ENCODE data around the gene TLN1. TPM values are rescaled to one million over a fixed set of nuclear protein-coding genes. Genes with fewer than 3 reads are reported as not detected.

Gene TLN1
- total and polyA plus RNA-seq, 4 donors = 71.5 to 501 (median 262) TPM

- Histone ChIP-seq H3K27ac (ENCODE audit: low read depth in 1 of 2, low read length in 1 of 2) (no peak overlapping the region), H3K9ac (ENCODE audit: insufficient read depth in 1 of 2, low read length in 2 of 2) (peak overlapping the region in 1 of 2 donors; percentile 92), H3K4me1 (ENCODE audit: control insufficient read depth in 5 of 5, insufficient read depth in 5 of 5, low read length in 5 of 5) (peaks cover 2 to 34% (median 26%) of the 10 kb centered on the region in 5 donors), H3K36me3 (ENCODE audit: control insufficient read depth in 4 of 4, insufficient read depth in 4 of 4, low read length in 4 of 4) (peaks cover 14 to 39% (median 24%) of the 10 kb centered on the region in 4 donors), H3K27me3 (ENCODE audit: control insufficient read depth in 3 of 3, insufficient read depth in 3 of 3, low read length in 2 of 3) (no peaks in the 10 kb centered on the region), H3K4me3 (peak overlapping the region; percentile 8), H3K9me3 (ENCODE audit: control insufficient read depth in 4 of 4, insufficient read depth in 3 of 4, low read length in 3 of 4) (no peaks in the 10 kb centered on the region)
- ATAC-seq (ENCODE audit: insufficient read depth, low FRiP score) (no peak), DNase-seq (no peak)
- 44 to 62% methylated on average over 3 of the region's 3 CpGs for WGBS, 2 donors
- no peak for TF ChIP-seq CTCF (IDR thresholded peaks at IDR 0.05; ENCODE audit: control extremely low read depth, extremely low read depth)
Observed at GRCh38 chr9:35746583-35746982, 14.6 kb upstream of the TLN1 start.

GRCh38 chr9:35745569-35745968 lies 13.6 kb upstream of the TLN1 start:
- peaks cover 17 to 37% (median 23%) of the 10 kb centered on the region in 4 donors for H3K36me3 ChIP-seq (ENCODE audit: control insufficient read depth in 4 of 4, insufficient read depth in 4 of 4, low read length in 4 of 4)
- no peak overlapping the region for H3K4me3 ChIP-seq
- WGBS, 2 donors = 54 to 83% methylated on average over 1 of the region's 1 CpG
- H3K27me3 ChIP-seq (ENCODE audit: control insufficient read depth in 3 of 3, insufficient read depth in 3 of 3, low read length in 2 of 3) = no peaks in the 10 kb centered on the region
- no peak overlapping the region for H3K9ac ChIP-seq (ENCODE audit: insufficient read depth in 1 of 2, low read length in 2 of 2)
- H3K9me3 ChIP-seq (ENCODE audit: control insufficient read depth in 4 of 4, insufficient read depth in 3 of 4, low read length in 3 of 4) = no peaks in the 10 kb centered on the region
- no peak for TF ChIP-seq CTCF (IDR thresholded peaks at IDR 0.05; ENCODE audit: control extremely low read depth, extremely low read depth)
- DNase-seq (no peak), ATAC-seq (ENCODE audit: insufficient read depth, low FRiP score) (no peak)
- no peak overlapping the region for H3K27ac ChIP-seq (ENCODE audit: low read depth in 1 of 2, low read length in 1 of 2)
- peaks cover 2 to 34% (median 26%) of the 10 kb centered on the region in 5 donors for H3K4me1 ChIP-seq (ENCODE audit: control insufficient read depth in 5 of 5, insufficient read depth in 5 of 5, low read length in 5 of 5)

- no peak for TF ChIP-seq CTCF (IDR thresholded peaks at IDR 0.05; ENCODE audit: control extremely low read depth, extremely low read depth)
- peaks cover 0 to 26% (median 19%) of the 10 kb centered on the region in 5 donors for H3K4me1 ChIP-seq (ENCODE audit: control insufficient read depth in 5 of 5, insufficient read depth in 5 of 5, low read length in 5 of 5)
- WGBS, 2 donors = 84 to 87% methylated on average over 8 of the region's 8 CpGs
- peaks cover 29 to 48% (median 37%) of the 10 kb centered on the region in 4 donors for H3K36me3 ChIP-seq (ENCODE audit: control insufficient read depth in 4 of 4, insufficient read depth in 4 of 4, low read length in 4 of 4)
- no peak overlapping the region for H3K4me3 ChIP-seq
- no peaks in the 10 kb centered on the region for H3K9me3 ChIP-seq (ENCODE audit: control insufficient read depth in 4 of 4, insufficient read depth in 3 of 4, low read length in 3 of 4)
- no peak overlapping the region for H3K9ac ChIP-seq (ENCODE audit: insufficient read depth in 1 of 2, low read length in 2 of 2)
- ATAC-seq (ENCODE audit: insufficient read depth, low FRiP score) (no peak), DNase-seq (no peak)
- no peaks in the 10 kb centered on the region for H3K27me3 ChIP-seq (ENCODE audit: control insufficient read depth in 3 of 3, insufficient read depth in 3 of 3, low read length in 2 of 3)
- no peak overlapping the region for H3K27ac ChIP-seq (ENCODE audit: low read depth in 1 of 2, low read length in 1 of 2)
Observed at GRCh38 chr9:35743880-35744518, 12.0 kb upstream of the TLN1 start.
